Fibroblast of mammary gland (primary cell): ENCODE results near the gene COL28A1.
A peak's percentile ranks its signal among the peaks of the same experiment; 100 is the strongest.

Experiments used
- DNase-seq: peaks from one replicate; pipeline ENCODE4 v3.0.0-alpha.2; 2010; ENCODE audit warnings: low read depth
- H3K4me3 ChIP-seq: 2 replicates; pipeline ENCODE4 v1.5.1; 2011; ENCODE audit warnings: low read depth, mild to moderate bottlenecking, low read length, moderate library complexity; ENCODE audit not compliant: control insufficient read depth
- CTCF ChIP-seq: conservative IDR thresholded peaks from 2 replicates; pipeline ENCODE4 v1.5.1; 2011; ENCODE audit warnings: low read depth, low read length, inconsistent platforms; ENCODE audit not compliant: control insufficient read depth, insufficient read depth

Gene COL28A1

GRCh38 chr7:7566651-7567611 is 31.3 kb upstream of the COL28A1 start, which contains the start of gene MIOS:
Gene MIOS (plus strand): TSS chr7:7566884. CDS start chr7:7572476, 5,592 bp downstream.
- peak; percentile 79 for DNase-seq
- TF ChIP-seq CTCF = no peak
- H3K4me3 ChIP-seq = peak within 1 kb of the TSS; percentile 73

DNA sequence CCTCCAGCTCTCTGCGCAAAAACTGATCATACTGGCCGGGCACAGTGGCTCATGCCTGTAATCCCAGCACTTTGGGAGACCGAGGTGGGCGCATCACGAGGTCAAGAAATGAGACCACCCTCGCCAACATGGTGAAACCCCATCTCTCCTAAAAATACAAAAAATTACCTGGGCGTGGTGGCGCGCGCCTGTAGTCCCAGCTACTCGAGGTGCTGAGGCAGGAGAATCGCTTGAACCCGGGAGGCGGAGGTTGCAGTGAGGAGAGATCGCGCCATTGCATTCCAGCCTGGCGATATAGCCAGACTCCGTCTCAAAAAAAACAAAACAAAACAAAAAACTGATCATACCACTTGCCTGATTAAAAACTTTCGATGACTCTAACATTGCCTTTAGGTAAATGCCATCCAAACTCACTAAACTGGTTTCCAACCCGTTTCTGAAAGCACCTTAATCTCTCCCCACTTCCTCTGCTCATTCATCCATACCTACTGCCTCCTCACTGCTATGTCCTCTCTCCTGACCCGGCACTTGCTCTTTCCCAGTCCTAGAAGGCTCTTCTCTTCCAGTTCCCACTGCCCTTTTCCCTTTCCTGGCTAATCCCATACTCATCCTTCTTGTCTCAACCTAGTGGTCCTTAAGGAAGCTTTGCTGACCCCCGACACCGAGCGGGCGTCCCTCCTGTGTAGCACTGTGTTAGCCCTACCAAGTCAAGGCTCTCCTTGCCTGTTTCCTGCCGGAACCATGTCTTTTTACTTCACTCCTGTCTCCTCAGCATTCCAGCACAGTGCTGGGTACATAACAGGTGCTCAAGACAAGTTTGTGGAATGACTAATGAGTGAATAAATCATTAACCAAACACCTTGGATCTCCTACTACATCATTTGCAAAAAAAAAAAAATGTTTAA is 30.3 kb upstream of the COL28A1 start:
- no peak for TF ChIP-seq CTCF
- H3K4me3 ChIP-seq = peak overlapping the region; percentile 24
- no peak for DNase-seq

DNA sequence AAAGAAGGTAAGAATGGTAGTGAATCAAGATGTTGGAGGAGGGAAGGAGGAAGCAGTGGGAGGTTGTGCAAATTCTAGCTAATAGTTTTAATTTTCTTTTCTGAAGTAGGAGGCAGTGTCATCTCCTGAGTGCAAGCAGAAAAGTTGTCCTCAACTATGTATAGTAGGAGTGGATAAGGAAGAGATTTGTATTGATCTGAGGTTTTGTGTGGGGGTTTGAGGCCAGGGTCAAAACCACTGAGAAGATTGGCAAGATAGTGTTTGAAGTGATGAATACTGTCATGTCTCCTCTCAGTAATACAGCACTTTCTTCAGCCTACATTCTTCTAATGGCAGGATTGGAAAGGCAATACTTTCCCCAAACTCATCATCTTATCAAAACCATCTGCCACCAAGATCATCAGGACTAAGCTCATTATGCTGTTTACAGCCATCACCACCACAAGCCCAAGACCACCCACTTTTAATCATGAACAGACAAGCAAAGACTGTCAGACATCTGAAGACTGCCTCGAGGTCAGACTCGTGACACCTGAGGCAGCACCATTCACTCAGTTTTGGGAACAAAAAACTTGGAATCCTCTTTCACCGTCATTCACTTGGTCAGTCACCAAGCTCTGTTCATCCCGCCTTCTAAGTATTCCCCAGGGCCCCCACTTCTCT is 29.5 kb upstream of the COL28A1 start:
- H3K4me3 ChIP-seq = no peak overlapping the region
- TF ChIP-seq CTCF = no peak
- no peak for DNase-seq

DNA sequence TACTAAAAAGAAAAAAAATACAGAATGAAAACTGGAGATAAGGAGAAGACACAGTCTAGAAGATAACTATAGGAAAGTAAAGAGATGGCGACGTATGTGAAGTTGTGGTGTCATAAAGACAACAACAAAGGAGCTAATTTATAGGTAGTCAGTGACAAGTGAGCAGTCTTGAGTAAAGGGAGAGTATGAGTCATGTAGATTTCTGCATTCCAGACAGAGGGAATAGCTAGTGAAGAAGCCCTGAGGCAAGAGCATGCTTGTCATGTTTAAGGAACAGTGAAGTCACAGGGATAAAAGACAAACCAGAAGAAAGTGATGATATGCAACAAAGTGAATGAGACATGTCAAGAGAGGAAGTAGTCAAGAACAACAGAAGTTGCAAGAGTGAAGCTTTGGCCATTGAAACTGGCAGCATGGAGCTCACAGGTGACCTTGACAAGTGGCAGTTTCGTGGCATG is 28.7 kb upstream of the COL28A1 start:
- peak; percentile 80 for DNase-seq
- H3K4me3 ChIP-seq = no peak overlapping the region
- no peak for TF ChIP-seq CTCF

DNA sequence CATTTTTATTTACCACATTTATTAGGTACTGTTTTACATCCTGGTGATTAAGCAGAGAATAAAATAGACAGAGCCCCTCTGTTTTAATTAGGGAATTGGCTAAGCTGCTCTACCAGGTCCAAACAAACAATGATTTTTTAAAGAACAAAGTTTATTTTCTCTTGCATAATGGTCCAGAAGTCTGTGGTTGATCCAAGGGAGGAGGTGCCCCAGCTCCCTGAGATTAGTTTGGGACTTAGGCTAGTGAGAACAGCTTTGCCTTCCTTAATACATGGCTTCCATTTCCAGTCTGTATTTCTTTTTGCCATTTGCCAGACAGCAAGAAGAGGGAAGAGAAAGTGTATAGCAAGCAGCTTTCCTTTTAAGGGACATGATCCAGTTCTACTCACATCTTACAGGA is 28.1 kb upstream of the COL28A1 start:
- no peak for DNase-seq

More for the DNA sequence above, 28.1 kb upstream of the COL28A1 start:
- no peak overlapping the region for H3K4me3 ChIP-seq
- no peak for TF ChIP-seq CTCF
